GM12874 (cell line): ENCODE measurements around the gene TMEM129.

Source experiments
- TF ChIP-seq, protein P1 (sequence below): IDR thresholded peaks from 2 replicates; pipeline ENCODE4 v1.5.1; 2011; ENCODE audit warnings: low read depth, mild to moderate bottlenecking, control low read depth, low read length, moderate library complexity; ENCODE audit not compliant: insufficient read depth

Gene TMEM129

DNA sequence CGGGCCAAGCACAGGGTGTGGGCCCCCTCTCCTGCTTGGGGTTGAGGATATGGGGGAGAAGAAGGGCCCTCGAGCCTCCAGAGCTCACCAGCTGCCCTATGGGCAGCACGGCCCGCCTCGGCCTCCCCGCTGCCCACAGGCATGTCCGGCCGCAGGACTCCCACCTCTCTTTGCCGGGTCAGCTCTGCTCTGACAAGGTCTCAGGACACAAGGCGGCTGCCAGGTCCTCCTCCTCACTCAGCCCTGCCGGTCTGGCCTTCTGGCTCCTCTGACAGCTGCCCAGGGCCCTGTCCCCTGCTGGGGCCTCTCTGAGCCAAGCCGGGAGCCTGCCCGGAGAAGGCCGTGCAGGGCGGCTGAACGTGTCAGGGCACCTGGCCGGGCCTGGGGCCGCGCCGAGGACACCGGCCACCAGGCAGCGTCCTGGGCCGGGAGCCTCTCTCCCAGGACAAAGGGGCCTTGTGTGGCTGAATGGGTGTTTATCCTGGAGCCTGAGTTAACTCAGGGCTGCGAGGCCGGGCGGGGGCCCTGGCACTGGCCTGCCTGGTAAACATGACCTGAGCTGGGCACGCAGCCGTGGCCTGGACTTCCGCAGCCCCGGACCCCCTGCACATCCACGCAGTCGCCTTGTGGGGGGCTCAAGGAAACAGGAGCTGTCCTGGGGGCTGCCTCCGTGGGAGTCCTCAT, 25.9 kb upstream of the TMEM129 start:
- TF ChIP-seq, protein P1, sequence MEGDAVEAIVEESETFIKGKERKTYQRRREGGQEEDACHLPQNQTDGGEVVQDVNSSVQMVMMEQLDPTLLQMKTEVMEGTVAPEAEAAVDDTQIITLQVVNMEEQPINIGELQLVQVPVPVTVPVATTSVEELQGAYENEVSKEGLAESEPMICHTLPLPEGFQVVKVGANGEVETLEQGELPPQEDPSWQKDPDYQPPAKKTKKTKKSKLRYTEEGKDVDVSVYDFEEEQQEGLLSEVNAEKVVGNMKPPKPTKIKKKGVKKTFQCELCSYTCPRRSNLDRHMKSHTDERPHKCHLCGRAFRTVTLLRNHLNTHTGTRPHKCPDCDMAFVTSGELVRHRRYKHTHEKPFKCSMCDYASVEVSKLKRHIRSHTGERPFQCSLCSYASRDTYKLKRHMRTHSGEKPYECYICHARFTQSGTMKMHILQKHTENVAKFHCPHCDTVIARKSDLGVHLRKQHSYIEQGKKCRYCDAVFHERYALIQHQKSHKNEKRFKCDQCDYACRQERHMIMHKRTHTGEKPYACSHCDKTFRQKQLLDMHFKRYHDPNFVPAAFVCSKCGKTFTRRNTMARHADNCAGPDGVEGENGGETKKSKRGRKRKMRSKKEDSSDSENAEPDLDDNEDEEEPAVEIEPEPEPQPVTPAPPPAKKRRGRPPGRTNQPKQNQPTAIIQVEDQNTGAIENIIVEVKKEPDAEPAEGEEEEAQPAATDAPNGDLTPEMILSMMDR, result no peak

DNA sequence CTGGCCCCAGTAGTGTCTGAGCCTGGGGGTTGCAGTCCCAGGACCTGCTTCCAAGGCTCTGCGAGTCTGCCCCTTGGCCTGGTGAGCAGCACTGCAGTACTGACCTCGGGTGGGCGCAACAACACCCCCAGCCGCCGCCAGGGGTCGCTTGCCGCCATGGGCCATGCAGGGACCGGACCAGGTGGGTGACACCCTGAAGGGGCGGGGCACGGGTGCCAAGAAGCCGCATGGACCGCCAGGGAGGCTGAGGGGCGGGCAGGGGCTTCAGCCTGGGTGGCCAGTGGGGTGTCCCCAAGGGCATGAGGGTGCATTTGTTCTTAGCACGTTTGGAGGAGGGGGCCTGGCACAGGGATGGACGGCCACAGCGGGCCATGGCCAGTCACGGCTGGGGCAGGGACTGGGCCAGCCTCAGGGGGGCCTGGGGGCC, 25.2 kb upstream of the TMEM129 start:
- TF ChIP-seq, protein P1, result peak; percentile 91

DNA sequence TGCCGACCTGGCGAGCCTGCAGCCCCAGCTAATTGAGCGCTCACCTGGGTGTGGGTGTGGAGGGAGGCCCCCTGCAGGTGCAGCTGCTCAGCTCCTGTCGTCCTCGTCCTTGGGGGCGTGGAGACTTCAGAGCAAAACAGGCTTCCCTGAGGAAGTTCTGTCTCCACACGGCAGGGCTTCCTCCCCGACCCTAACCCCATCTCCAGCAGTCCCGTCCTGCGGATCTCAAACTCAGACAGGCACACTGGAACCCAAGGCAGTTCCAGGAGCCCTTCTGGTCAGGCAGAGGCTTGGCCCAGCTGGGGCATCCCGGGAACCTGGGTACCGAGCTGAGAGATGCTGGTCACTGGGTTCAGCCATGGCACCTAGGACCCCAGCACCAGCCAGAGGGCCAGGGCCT, 24.6 kb upstream of the TMEM129 start:
- TF ChIP-seq, protein P1, result no peak

DNA sequence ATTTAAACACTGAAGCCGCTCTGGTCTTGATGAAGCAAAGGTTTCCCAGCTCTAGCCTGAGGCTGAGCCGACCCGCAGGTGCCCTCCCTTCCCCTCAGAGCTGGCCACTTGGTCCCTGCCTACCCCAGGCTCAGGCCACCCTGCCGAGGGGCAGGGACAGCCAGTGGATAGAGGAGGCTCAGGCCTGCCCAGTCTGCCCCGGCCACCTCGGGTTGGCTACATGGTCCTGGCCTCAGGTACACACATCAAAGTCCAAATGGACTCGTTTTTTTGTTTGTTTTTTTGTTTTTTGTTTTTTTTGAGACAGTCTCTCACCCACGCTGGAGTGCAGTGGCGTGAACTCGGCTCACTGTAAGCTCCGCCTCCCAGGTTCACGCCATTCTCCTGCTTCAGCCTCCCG, 24.0 kb upstream of the TMEM129 start:
- TF ChIP-seq, protein P1, result no peak

DNA sequence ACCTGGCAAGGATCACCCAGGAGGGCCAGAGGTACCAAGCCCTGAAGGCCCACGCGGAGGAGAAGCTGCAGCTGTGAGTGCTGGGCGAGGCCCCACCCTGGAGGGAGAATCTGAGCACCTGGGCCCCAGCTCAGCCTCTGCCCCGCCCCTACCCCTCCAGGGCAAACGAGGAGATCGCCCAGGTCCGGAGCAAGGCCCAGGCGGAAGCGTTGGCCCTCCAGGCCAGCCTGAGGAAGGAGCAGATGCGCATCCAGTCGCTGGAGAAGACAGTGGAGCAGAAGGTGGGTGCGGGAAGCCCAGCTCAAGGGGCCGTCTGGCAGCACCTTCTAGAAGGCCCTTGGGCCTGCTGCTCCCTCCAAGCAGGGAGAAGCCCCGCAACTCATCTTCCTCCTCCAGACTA, 23.4 kb upstream of the TMEM129 start:
- TF ChIP-seq, protein P1, result no peak

- TF ChIP-seq, protein P1, result no peak
These were observed 22.9 kb upstream of the TMEM129 start for GRCh38 chr4:1743975-1744374.

- TF ChIP-seq, protein P1, result no peak
These were observed 22.4 kb upstream of the TMEM129 start for GRCh38 chr4:1743551-1743950.
